HG03108 (cell line): ENCODE data around the gene XAGE1B.
"Not testable (repeated sequence)": the region's sequence is repeated elsewhere in the genome, so short reads cannot be mapped to it uniquely, and the experiment has no call there.

Experiments
- ATAC-seq: cut with Tn5 transposase; IDR thresholded peaks from one replicate; pipeline ENCODE4 v1.9.1; 2021; ENCODE audit warnings: moderate library complexity; ENCODE audit not compliant: unreplicated experiment

Gene XAGE1B, protein sequence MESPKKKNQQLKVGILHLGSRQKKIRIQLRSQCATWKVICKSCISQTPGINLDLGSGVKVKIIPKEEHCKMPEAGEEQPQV

DNA sequence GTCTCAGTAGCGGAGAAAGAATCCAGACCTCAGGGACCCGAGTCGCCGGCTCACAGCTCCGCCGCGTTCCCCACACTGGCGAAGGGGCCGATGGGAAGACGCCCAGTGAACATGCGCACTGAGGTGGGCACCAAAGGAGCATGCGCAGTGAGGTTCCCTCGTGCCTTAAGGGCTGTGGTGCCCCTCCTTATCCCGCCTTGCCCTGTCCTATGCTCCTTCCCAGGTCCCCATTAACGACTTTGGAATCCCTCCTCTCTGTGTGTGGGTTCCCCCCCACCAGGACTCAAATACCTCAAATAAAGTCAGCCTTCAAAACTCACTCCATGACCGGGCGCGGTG, at the start of gene XAGE1B:
TSS of gene XAGE1B (minus strand) at position 77 of the 339 bp plus-strand sequence. CDS start 1,536 bp downstream, outside the sequence.
- not testable (repeated sequence) for ATAC-seq

DNA sequence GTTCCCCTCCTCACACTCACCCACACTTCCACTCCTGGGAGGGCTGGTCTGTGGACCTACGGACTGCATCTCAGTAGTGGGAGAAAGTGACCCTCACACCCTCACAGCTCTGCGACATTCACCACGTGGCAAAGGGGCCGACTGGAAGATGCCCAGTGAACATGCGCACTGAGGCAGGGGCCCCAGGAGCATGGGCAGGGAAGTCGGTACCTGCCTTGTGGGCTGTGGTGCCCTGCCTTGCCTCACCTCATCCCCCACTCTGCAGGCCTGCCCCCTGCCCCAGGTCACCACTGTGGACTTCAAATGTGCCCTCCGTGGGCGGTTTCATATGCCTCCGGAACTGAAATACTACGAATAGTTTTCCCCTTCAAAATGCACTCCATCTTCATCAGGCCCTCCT, 46.2 kb upstream of the XAGE1B start:
- ATAC-seq = no peak

DNA sequence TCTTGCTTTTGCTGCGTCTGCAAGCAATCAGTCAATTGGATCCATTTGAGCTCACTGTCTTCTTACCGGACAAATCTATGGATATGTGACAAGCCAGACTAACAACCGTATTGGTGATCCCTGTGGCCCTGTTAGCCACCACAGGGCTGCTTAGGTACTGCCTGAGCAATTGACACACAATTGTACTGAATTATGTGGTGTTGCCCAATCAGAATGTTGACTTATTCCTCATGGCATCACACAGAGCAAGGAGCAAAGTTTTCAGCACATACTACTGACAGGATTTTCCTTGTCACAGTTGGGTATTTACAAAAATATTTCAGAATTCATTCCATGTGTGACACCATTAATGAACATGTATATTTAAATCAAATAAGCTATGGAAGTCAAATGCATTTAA, 41.3 kb upstream of the XAGE1B start:
- no peak for ATAC-seq

DNA sequence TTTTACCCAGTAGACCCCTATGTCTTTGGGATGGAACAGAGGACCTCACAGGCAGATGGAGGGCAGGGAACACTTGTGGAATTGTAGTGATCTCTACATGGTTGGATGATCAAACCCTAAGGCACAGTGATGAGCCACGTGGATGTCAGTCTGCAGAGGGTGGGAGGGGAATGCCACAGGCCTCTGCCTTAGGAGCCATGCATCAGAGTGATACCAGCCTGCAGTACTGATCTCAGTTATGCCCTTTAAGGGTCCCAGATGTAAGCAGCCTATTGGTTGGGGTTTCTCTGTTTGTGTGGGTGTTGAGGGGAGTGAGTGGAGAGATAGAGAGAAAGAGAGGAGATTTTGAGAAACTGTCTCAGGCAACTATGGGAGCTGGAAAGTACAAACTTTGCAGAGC, 39.9 kb upstream of the XAGE1B start:
- no peak for ATAC-seq

DNA sequence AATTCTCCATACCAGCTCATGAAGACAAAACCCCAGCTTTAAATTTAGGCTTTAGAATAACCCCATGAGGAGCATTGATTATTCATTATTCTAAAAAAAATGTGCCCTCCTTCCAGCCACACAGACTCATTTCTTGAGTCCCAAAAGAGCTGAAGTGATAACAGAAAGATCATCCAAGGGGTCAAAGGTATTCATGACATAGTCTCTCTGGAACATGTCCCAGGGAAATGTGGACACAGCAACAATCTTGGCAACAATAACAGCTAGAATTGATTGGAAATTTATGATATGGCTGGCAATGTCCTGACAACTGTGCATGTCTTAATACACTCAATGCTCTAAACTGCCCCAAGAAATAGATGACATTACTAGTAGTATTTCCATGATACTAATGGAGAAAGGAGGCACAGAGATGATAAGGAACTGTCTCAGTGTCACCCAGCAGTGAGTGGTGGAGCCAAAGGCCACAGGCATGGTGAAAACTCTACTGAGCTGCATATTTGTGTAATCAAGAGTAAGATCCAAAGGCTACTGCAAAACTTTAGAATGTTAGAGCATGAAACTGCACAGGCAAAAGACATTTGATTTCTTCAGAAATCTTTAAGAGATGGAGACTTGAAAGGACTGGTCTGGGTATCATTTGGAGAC, 37.3 kb upstream of the XAGE1B start:
- ATAC-seq = no peak

DNA sequence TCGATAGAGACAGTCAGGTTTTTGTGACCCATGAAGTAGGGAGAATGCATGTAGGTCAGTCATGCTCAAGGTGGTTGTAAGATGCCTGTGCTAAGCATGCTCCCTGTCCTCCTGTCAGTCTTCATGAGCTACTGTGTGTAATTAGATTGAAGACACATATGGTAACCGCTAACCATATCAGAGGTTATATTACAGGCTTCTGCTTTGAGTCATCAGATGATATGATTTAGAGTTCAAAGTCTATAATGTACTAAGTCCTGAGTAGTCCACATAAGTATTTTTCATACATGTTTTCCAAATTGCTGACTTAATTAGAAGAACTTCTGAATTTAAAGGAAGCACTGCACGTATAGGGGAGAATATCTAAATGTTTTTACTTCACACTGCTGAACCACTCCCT, 31.9 kb upstream of the XAGE1B start:
- ATAC-seq = not testable (repeated sequence)

DNA sequence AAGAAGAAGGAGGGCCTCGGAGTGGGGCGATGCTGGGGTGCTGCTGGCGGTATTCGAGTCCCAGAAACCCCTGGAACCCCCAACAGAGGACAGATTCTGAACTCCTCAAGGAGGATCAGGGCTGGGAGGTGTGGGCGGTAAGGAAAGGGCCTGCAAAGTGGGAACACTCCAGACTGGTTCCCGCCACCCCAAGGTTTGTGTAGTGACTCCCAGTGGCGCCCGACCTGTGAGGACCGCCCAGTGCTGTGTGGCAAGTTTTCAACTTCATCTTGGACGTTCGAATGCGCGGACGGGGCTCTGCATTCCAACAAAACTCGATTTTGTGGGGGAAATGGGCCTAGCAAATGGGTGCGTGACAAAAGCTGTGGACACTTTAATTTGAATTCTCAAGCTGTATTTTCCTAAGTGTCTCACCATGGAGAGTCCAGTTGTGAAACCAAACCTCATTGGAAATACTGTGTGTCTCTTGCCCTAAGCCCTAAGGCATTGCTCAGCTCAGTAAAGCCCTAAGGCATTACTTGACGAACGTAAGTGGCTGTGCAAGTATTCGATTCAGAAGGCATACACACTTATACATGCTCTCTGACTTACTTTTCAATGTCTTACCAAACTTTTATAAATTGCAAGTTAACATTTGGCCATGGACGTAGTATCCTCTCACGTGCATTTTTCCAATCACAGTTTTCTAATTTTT, 27.4 kb upstream of the XAGE1B start:
- ATAC-seq = no peak

DNA sequence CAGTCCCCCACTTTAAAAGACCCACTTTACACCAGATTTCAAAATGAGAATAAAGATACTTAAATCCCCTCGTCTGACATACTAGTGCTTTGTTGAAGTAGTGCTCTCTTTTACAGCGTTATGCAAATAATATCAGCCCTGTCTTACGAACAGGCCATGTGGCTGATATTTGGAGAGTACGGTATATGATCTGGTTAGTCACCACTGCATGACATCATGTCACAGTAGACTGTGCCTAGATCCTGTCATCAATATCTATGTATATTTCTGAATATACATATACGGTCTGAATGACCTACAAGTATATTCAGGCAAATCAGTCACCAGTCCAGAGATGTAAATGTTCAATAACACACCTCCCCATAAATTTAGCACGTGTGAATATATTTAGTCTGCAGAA, 25.4 kb upstream of the XAGE1B start:
- no peak for ATAC-seq

DNA sequence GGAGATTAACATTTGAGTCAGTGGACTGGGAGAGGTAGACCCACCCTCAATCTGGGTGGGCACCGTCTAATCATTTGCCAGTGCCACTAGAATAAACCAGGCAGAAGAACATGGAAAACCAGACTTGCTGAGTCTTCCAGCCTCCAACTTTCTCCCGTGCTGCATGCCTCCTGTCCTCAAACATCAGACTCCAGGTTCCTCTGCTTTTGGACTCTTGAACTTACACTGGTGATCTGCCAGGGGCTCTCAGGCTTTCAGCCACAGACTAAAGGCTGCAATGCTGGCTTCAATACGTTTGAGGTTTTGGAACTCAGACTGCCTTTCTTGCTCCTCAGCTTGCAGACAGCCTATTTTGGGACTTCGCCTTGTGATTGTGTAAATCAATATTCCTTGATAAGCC, 24.2 kb upstream of the XAGE1B start:
- not testable (repeated sequence) for ATAC-seq

DNA sequence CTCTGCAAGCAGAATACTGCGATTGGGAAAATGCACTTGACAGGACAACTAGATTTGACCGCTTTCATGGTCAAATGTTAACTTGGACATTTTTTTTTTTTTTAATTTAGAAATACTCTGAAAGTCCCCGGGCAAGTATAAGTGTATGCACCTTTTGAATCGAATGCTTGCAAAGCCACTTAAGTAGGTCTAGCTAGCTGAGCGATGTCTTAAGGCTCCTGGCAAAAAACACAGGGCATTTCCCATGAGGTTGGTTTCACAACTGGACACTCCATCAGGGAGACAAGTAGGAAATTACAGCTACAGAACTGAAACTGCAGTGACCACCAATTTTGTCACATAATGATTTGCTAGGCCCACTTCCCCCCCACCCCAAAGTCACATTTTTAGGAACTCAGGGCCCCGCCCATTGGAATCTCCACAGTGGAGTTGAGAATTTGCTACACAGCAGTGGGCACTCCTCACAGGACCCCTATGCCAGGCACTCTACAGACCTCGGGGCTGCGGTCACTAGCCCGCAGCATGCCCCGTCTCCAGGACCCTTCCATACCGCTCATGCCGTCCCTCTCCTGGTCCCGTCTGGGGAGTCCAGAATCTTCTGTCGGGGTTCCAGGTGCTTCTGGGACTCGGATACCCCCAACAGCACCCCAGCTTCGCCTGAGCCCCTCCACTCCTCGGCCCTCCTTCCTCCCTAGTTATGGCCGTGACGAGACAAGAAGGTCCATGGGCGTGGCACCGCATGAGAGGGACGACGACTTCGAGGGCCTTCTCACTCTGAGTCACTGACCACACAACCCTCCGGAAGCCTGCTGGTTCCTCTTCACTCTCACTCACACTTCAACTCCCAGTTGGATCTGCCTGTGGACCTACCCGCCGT, 515 bp downstream of the XAGE1B start:
- not testable (repeated sequence) for ATAC-seq

DNA sequence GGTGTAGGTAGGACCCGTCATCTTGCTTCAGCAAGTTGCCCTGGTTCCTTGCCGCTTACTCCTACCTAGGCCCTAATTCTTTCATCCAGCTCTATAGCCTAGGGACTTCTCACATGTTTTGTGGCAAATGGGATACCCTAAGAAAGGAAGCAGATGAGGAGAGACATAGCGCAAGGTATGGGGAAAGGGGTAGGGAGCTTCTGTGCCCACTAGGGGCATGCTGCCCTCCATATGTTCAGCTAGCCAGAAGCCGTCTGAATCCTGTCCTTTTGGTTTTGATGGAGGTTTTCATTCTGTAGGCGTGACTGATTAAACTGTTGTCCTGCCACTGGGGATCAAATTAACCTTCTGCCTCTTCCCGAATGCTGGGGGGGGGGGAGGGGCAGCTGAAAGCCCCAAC, 5.7 kb downstream of the XAGE1B start:
- not testable (repeated sequence) for ATAC-seq

DNA sequence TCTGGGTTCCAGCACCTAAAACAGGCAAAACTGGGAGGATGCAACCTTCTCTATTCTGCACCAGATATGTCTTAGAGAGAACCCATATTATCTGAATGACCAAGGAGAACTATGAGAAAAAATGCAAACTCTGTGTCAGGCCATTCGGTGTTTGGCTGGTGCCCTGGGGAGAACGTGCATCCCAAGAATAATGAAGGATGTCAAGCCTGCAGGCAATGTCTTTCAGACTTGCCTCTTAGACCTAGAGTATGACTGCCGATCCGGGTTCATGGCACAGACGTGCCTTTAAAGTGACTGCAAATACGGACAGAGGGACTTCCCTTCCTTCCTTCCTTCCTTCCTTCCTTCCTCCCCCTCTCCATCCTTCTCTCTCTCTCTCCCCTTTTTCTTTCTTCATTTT, 6.9 kb downstream of the XAGE1B start:
- no peak for ATAC-seq

DNA sequence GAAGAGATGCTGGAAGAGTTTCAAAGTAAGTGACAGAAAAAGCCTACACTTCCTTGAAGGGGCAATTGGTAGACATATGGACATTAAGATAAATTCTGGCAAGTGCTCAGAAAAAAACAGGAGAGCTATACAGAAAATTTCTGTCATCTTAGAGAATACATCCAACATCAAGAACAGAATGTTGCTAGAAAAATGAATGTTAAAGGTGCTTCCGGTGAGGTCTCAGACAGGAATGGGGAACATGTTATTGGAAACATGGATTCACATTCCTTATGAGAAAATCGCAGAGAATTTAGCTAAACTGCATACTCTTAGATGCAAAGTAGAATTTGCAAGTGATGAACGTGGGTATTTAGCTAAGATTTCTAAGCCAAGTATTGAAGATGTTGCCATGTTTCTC, 9.5 kb downstream of the XAGE1B start:
- no peak for ATAC-seq

DNA sequence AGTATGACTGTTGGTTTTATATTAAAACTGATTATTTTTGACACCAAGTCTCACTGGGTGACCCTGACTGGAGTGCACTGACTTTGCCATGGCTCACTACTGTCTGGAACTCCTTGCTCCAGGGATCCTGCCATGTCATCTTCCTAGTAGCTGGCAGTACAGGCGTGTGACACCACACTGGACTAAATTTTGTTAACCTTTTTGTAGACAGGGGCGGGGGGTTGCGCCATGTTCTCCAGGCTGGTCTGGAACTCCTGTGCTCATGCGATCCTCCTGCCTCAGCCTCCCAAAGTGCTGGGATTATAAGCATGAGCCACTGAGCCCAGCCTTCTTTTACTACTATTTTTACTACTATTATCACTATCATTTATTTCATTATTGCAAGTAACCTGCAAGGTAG, 12.3 kb downstream of the XAGE1B start:
- ATAC-seq = no peak

DNA sequence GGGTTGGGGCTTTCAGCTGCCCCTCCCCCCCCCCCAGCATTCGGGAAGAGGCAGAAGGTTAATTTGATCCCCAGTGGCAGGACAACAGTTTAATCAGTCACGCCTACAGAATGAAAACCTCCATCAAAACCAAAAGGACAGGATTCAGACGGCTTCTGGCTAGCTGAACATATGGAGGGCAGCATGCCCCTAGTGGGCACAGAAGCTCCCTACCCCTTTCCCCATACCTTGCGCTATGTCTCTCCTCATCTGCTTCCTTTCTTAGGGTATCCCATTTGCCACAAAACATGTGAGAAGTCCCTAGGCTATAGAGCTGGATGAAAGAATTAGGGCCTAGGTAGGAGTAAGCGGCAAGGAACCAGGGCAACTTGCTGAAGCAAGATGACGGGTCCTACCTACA, 15.5 kb downstream of the XAGE1B start:
- ATAC-seq = not testable (repeated sequence)

DNA sequence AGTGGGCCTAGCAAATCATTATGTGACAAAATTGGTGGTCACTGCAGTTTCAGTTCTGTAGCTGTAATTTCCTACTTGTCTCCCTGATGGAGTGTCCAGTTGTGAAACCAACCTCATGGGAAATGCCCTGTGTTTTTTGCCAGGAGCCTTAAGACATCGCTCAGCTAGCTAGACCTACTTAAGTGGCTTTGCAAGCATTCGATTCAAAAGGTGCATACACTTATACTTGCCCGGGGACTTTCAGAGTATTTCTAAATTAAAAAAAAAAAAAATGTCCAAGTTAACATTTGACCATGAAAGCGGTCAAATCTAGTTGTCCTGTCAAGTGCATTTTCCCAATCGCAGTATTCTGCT, 20.5 kb downstream of the XAGE1B start:
- not testable (repeated sequence) for ATAC-seq

DNA sequence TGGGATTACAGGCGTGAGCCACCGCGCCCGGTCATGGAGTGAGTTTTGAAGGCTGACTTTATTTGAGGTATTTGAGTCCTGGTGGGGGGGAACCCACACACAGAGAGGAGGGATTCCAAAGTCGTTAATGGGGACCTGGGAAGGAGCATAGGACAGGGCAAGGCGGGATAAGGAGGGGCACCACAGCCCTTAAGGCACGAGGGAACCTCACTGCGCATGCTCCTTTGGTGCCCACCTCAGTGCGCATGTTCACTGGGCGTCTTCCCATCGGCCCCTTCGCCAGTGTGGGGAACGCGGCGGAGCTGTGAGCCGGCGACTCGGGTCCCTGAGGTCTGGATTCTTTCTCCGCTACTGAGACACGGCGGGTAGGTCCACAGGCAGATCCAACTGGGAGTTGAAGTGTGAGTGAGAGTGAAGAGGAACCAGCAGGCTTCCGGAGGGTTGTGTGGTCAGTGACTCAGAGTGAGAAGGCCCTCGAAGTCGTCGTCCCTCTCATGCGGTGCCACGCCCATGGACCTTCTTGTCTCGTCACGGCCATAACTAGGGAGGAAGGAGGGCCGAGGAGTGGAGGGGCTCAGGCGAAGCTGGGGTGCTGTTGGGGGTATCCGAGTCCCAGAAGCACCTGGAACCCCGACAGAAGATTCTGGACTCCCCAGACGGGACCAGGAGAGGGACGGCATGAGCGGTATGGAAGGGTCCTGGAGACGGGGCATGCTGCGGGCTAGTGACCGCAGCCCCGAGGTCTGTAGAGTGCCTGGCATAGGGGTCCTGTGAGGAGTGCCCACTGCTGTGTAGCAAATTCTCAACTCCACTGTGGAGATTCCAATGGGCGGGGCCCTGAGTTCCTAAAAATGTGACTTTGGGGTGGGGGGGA, 21.1 kb downstream of the XAGE1B start, which contains the start of gene XAGE1A:
TSS of gene XAGE1A (plus strand) at position 264 of the 874 bp plus-strand sequence. CDS start 1,554 bp downstream, outside the sequence.
- not testable (repeated sequence) for ATAC-seq

DNA sequence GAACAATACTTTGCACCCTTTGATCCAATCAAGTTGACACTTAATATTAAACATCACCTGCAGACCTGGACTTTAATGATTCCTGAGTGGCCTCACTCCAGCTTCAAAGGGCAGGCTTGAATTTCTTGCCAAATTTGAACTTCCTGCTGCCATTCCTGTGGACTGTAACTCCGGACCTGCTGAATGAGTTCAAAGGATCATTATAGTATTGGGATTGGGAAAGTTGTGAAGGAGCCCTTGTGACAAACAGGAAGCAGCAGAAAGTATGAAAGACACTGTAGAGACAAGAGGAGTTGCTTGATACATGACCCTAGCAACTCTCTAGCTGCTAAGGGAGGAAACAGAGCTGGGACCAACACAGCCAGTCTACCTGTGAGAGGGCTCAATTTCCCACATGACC, 45.6 kb downstream of the XAGE1B start:
- ATAC-seq = not testable (repeated sequence)
